ENCODE measurements around the gene DHDH. TPM values are rescaled to one million over a fixed set of nuclear protein-coding genes. Genes with fewer than 3 reads are reported as not detected.

Gene DHDH
- total and polyA plus RNA-seq, 2 of the 13 experiments (the other 11 are each of a cell fraction or from before 2014, with no cell fraction given) = 0.13 to 0.91 TPM

GRCh38 chr19:48967346-48968178, 34.1 kb downstream of the DHDH start (continued):
- no peak for TF ChIP-seq ZNF12 (CRISPR knock-in tag; IDR thresholded peaks at IDR 0.05)
- TF ChIP-seq ZNF546 (CRISPR knock-in tag; conservative IDR thresholded peaks at IDR 0.05) = no peak
- no peak for TF ChIP-seq NONO (IDR thresholded peaks at IDR 0.05)
- peak; percentile 92 for TF ChIP-seq NONO (CRISPR knock-in tag; conservative IDR thresholded peaks at IDR 0.05)
- peak; percentile 98 for TF ChIP-seq MAFF (IDR thresholded peaks at IDR 0.05; ENCODE audit: low read depth, low read length)
- no peak for TF ChIP-seq THYN1 (CRISPR knock-in tag; IDR thresholded peaks at IDR 0.05; ENCODE audit: borderline replicate concordance, low read depth)
- peak; percentile 55; the same call in 1 of the 2 replicates for TF ChIP-seq YEATS4 (CRISPR knock-in tag; IDR thresholded peaks at IDR 0.05; ENCODE audit: borderline replicate concordance)
- TF ChIP-seq ZNF770 (CRISPR knock-in tag; IDR thresholded peaks at IDR 0.05) = peak; percentile 21; the same call in 1 of the 2 replicates
- no peak for TF ChIP-seq PCBP1 (IDR thresholded peaks at IDR 0.05; ENCODE audit: borderline replicate concordance, low read depth, low read length)
- TF ChIP-seq ISL2 (CRISPR knock-in tag; IDR thresholded peaks at IDR 0.05) = 0 out of 2 replicates have a peak, but pooled peaks have one; percentile 13
- no peak for TF ChIP-seq ZNF547 (CRISPR knock-in tag; IDR thresholded peaks at IDR 0.05)
- no peak for TF ChIP-seq ZSCAN25 (CRISPR knock-in tag; IDR thresholded peaks at IDR 0.05)
- TF ChIP-seq RXRB (CRISPR knock-in tag; IDR thresholded peaks at IDR 0.05; ENCODE audit: borderline replicate concordance) = no peak
- no peak for TF ChIP-seq ZNF24 (IDR thresholded peaks at IDR 0.05)
- TF ChIP-seq DRAP1 (CRISPR knock-in tag; IDR thresholded peaks at IDR 0.05) = peak; percentile 30; the same call in 1 of the 2 replicates
- TF ChIP-seq SNAI1 (CRISPR knock-in tag; IDR thresholded peaks at IDR 0.05; ENCODE audit: borderline replicate concordance) = no peak
- peak; percentile 18; the same call in 1 of the 2 replicates for TF ChIP-seq GTF3A (CRISPR knock-in tag; conservative IDR thresholded peaks at IDR 0.05)
- TF ChIP-seq SP4 (CRISPR knock-in tag; IDR thresholded peaks at IDR 0.05) = no peak
- peak; percentile 33 for TF ChIP-seq RBM39 (IDR thresholded peaks at IDR 0.05; ENCODE audit: low read depth, low read length, poor library complexity, severe bottlenecking)
- TF ChIP-seq CSRNP2 (CRISPR knock-in tag; conservative IDR thresholded peaks at IDR 0.05; ENCODE audit: low read depth) = no peak
- no peak for TF ChIP-seq NBN (conservative IDR thresholded peaks at IDR 0.05)
- TF ChIP-seq CREB3 (CRISPR knock-in tag; IDR thresholded peaks at IDR 0.05) = no peak
- peak; percentile 40; the same call in 1 of the 2 replicates for TF ChIP-seq ZNF777 (CRISPR knock-in tag; IDR thresholded peaks at IDR 0.05)
- no peak; the same call in none of the 2 replicates for TF ChIP-seq ZNF589 (CRISPR knock-in tag; conservative IDR thresholded peaks at IDR 0.05)
- TF ChIP-seq PLSCR1 (CRISPR knock-in tag; IDR thresholded peaks at IDR 0.05; ENCODE audit: borderline replicate concordance) = no peak
